OCI-LY1 (cell line): Measurements from ENCODE around the gene ERN1.

Experiments used
- CTCF ChIP-seq: fragments of 200-600 bp; sonication (generic), shearing (Covaris generic); IDR thresholded peaks from 2 replicates; pipeline ENCODE4 v1.5.1; 2017; ENCODE audit warnings: mild to moderate bottlenecking, antibody characterized with exemption, low read length, moderate library complexity, mixed read lengths
- EZH2 ChIP-seq: fragments of 200-600 bp; sonication (generic), shearing (Covaris generic); IDR thresholded peaks from 2 replicates; pipeline ENCODE4 v1.8.0; 2017; ENCODE audit warnings: borderline replicate concordance, mixed run types, mild to moderate bottlenecking, antibody characterized with exemption, low read length, moderate library complexity, mixed read lengths

- TF ChIP-seq CTCF: no peak
- no peak for TF ChIP-seq EZH2
Measured at GRCh38 chr17:63998721-63999679, 130.9 kb downstream of the ERN1 start.
